Loucy (cell line): Measurements from ENCODE around the gene LTK.

Experiments used
- H2AFZ ChIP-seq: fragments of 200-600 bp; sonication (generic); 2 replicates; pipeline ENCODE4 v1.6.0; 2016; ENCODE audit warnings: antibody characterized with exemption, mild to moderate bottlenecking, low read length, moderate library complexity
- H3F3A ChIP-seq: fragments of 200-600 bp; 2 replicates; pipeline ENCODE4 v1.6.0; 2016; ENCODE audit warnings: antibody characterized with exemption, low read depth, mild to moderate bottlenecking
- H3K27me3 ChIP-seq: fragments of 200-600 bp; sonication (generic); 2 replicates; pipeline ENCODE4 v1.6.1; 2014; ENCODE audit warnings: low read length, mild to moderate bottlenecking; ENCODE audit not compliant: insufficient read depth, poor library complexity, severe bottlenecking
- H3K36me3 ChIP-seq: fragments of 200-600 bp; sonication (generic); 2 replicates; pipeline ENCODE4 v1.6.1; 2016; ENCODE audit warnings: low read length; ENCODE audit not compliant: insufficient read depth
- H3K4me1 ChIP-seq: fragments of 200-600 bp; sonication (generic); 2 replicates; pipeline ENCODE4 v1.5.1; 2014; ENCODE audit warnings: low read length, mild to moderate bottlenecking; ENCODE audit not compliant: insufficient read depth, poor library complexity, severe bottlenecking
- H3K4me2 ChIP-seq: fragments of 200-600 bp; sonication (generic); 2 replicates; pipeline ENCODE4 v1.6.0; 2014; ENCODE audit warnings: antibody characterized with exemption, low read length, low read depth, mild to moderate bottlenecking; ENCODE audit not compliant: poor library complexity, severe bottlenecking
- H3K4me3 ChIP-seq: fragments of 200-600 bp; sonication (generic); 2 replicates; pipeline ENCODE4 v1.5.1; 2014; ENCODE audit warnings: low read length, mild to moderate bottlenecking, mixed read lengths; ENCODE audit not compliant: poor library complexity, severe bottlenecking
- H3K79me2 ChIP-seq: fragments of 200-600 bp; sonication (generic); 2 replicates; pipeline ENCODE4 v1.6.1; 2014; ENCODE audit warnings: low read length; ENCODE audit not compliant: insufficient read depth
- H3K9ac ChIP-seq: fragments of 200-600 bp; sonication (generic); 2 replicates; pipeline ENCODE4 v1.6.0; 2014; ENCODE audit warnings: mild to moderate bottlenecking, low read depth, low read length, moderate library complexity; ENCODE audit not compliant: poor library complexity, severe bottlenecking
- H3K9me2 ChIP-seq: fragments of 200-600 bp; sonication (generic); replicated peaks from 2 replicates; pipeline ENCODE4 v1.6.1; 2016; ENCODE audit warnings: low read depth, low read length, mixed read lengths
- H3K9me3 ChIP-seq: fragments of 200-600 bp; sonication (generic); 2 replicates; pipeline ENCODE4 v1.6.1; 2014; ENCODE audit warnings: mild to moderate bottlenecking, antibody characterized with exemption, low read length, low read depth; ENCODE audit not compliant: insufficient read depth
- H4K20me1 ChIP-seq: fragments of 200-600 bp; sonication (generic); 2 replicates; pipeline ENCODE4 v1.6.0; 2014; ENCODE audit warnings: antibody characterized with exemption, low read length, mild to moderate bottlenecking; ENCODE audit not compliant: insufficient read depth, poor library complexity, severe bottlenecking
- EZH2phosphoT487 ChIP-seq: fragments of 200-600 bp; IDR thresholded peaks from 2 replicates; pipeline ENCODE4 v1.6.1; 2018; ENCODE audit warnings: antibody characterized with exemption, mild to moderate bottlenecking, moderate library complexity, borderline replicate concordance
- TF ChIP-seq, protein P1 (sequence below): fragments of 200-600 bp; sonication (generic); conservative IDR thresholded peaks from 2 replicates; pipeline ENCODE4 v1.5.1; 2014; ENCODE audit warnings: mild to moderate bottlenecking, antibody characterized with exemption, low read length

LTK gene

DNA sequence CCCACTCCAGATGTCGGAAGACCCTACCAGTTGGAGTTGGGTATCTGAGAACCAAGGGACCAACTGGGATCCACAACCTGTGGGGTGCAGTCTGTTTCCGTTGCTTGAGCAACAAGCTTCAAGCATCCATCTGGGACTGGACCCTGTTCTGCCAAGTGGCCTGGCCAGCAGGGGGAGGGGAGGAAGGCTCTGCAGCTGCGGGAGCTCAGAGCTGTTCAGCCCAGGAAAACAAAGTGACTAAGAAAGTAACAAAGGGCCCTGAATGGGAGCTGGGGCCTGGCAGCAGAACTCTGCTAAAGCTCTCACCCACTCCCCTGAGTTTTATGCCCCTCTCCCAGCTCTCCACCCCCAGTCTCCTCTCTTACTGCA lies 48.1 kb upstream of the LTK start:
- no peaks in the 10 kb centered on the region for H3K9me2 ChIP-seq
- no peak for TF ChIP-seq EZH2phosphoT487
- TF ChIP-seq, protein P1, sequence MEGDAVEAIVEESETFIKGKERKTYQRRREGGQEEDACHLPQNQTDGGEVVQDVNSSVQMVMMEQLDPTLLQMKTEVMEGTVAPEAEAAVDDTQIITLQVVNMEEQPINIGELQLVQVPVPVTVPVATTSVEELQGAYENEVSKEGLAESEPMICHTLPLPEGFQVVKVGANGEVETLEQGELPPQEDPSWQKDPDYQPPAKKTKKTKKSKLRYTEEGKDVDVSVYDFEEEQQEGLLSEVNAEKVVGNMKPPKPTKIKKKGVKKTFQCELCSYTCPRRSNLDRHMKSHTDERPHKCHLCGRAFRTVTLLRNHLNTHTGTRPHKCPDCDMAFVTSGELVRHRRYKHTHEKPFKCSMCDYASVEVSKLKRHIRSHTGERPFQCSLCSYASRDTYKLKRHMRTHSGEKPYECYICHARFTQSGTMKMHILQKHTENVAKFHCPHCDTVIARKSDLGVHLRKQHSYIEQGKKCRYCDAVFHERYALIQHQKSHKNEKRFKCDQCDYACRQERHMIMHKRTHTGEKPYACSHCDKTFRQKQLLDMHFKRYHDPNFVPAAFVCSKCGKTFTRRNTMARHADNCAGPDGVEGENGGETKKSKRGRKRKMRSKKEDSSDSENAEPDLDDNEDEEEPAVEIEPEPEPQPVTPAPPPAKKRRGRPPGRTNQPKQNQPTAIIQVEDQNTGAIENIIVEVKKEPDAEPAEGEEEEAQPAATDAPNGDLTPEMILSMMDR: no peak
- no peak overlapping the region for H3K9ac ChIP-seq
- H3K79me2 ChIP-seq: no peaks in the 10 kb centered on the region
- H3K4me2 ChIP-seq: no peak overlapping the region
- H2AFZ ChIP-seq: no peak overlapping the region
- H3K27me3 ChIP-seq: no peaks in the 10 kb centered on the region
- H3K4me3 ChIP-seq: no peak overlapping the region
- peaks cover 41% of the 10 kb centered on the region for H3K4me1 ChIP-seq
- H4K20me1 ChIP-seq: no peaks in the 10 kb centered on the region
- H3K9me3 ChIP-seq: no peaks in the 10 kb centered on the region
- no peaks in the 10 kb centered on the region for H3K36me3 ChIP-seq
- peaks cover 5% of the 10 kb centered on the region; the same call in 1 of the 2 replicates for H3F3A ChIP-seq

DNA sequence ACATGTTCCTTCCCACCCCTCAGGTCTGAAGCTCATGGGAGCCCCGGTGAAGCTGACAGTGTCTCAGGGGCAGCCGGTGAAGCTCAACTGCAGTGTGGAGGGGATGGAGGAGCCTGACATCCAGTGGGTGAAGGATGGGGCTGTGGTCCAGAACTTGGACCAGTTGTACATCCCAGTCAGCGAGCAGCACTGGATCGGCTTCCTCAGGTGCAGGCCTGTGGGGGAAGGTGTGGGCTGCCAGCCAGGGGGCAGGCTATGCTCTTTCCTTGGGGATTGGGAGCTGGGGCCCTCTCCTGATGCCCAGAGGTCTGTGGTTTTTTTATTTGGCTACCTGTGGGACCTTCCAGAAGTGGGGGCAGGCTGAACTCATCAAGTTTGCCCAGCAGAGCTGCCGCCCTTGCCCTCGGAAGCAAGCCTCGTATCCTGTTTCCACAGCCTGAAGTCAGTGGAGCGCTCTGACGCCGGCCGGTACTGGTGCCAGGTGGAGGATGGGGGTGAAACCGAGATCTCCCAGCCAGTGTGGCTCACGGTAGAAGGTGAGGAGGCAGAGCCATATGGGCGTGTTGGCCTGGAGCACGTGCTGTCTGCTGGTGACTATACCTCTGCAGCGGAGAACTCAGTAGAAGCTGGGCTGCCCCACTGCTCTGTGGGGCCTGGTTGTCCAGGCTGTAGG lies 47.6 kb upstream of the LTK start:
- H3K9me2 ChIP-seq: no peaks in the 10 kb centered on the region
- H3K27me3 ChIP-seq: no peaks in the 10 kb centered on the region
- H3K9ac ChIP-seq: no peak overlapping the region
- no peak for TF ChIP-seq EZH2phosphoT487
- TF ChIP-seq, protein P1: no peak
- H4K20me1 ChIP-seq: no peaks in the 10 kb centered on the region
- H3K79me2 ChIP-seq: no peaks in the 10 kb centered on the region
- H3K36me3 ChIP-seq: no peaks in the 10 kb centered on the region
- H3K9me3 ChIP-seq: no peaks in the 10 kb centered on the region
- peaks cover 41% of the 10 kb centered on the region for H3K4me1 ChIP-seq
- H3K4me3 ChIP-seq: no peak overlapping the region
- no peak overlapping the region for H3K4me2 ChIP-seq
- no peak overlapping the region for H2AFZ ChIP-seq
- peaks cover 5% of the 10 kb centered on the region; the same call in 1 of the 2 replicates for H3F3A ChIP-seq

DNA sequence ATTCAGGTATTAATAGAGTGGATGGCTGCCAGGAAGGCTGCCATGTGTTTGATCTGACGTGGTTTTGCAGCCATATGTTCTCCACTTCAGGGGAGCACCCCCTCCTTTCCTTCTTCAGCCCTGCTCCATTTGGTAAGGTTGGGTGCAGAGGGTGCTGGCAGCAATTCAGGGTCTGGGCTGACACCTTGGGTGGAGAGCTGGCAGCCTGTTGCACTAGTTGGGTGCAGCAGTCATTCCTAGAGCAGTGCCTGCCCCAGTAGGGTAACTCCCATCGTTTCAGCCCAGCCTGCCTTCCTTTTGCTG lies 46.9 kb upstream of the LTK start:
- Histone ChIP-seq H3K4me3 (peak overlapping the region; percentile 77), H3K9me3 (no peaks in the 10 kb centered on the region), H3K9me2 (no peaks in the 10 kb centered on the region), H3K4me1 (peaks cover 41% of the 10 kb centered on the region), H2AFZ (no peak overlapping the region), H3K9ac (no peak overlapping the region), H3K27me3 (no peaks in the 10 kb centered on the region), H4K20me1 (no peaks in the 10 kb centered on the region), H3K4me2 (peak overlapping the region; percentile 73), H3K36me3 (no peaks in the 10 kb centered on the region), H3K79me2 (no peaks in the 10 kb centered on the region), H3F3A (peaks cover 5% of the 10 kb centered on the region; the same call in 1 of the 2 replicates)
- TF ChIP-seq, protein P1: no peak
- no peak for TF ChIP-seq EZH2phosphoT487
